Transverse colon (tissue), 4 donors: ENCODE data around the gene GIMAP4.

Experiments
- EP300 ChIP-seq: sonication (generic); formaldehyde crosslinking; IDR thresholded peaks from one replicate; pipeline ENCODE4 v1.6.1; 2017; ENCODE audit warnings: antibody characterized with exemption, low read depth
- POLR2A ChIP-seq: fragments of 450-650 bp; IDR thresholded peaks from one replicate; pipeline ENCODE4 v1.6.1; 2016; ENCODE audit warnings: antibody characterized with exemption, mild to moderate bottlenecking, moderate library complexity
- POLR2AphosphoS5 ChIP-seq, 3 donors: sonication (generic); formaldehyde crosslinking; IDR thresholded peaks; one replicate each; pipeline ENCODE4 v1.6.1; 2016; ENCODE audit warnings: antibody characterized with exemption in 3 of 3
- TF ChIP-seq, protein P1 (sequence below), 5 experiments: fragments of 200-600 bp in 3 of 5; fragments of 450-650 bp in 2 of 5; sonication (generic) in 3 of 5; IDR thresholded peaks; 1 replicate in 2 of 5; 2 replicates in 3 of 5; pipeline ENCODE4 v1.5.1; 2016 to 2017; ENCODE audit warnings: antibody characterized with exemption in 5 of 5, inconsistent platforms in 3 of 5, mild to moderate bottlenecking in 2 of 5, moderate library complexity in 1 of 5

DNA sequence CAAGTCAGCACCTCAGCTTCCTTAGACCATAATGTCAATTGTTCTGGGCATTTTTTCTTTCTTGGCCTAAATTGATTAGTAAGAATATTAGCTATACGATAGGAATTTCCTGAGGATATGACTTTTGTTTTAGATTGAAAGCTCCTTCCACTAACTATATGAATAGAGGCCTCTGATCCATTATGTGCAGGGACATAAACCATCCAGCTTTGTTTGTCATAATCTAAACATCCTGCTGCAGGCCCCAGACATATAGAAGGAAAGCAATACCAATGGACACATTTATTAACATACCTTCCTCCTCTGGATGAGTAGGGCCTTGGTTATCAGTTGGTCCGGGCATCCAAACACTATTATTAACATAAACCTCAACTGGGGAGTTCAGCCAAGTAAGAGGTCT lies 4.3 kb upstream of the GIMAP4 start:
- TF ChIP-seq, protein P1, sequence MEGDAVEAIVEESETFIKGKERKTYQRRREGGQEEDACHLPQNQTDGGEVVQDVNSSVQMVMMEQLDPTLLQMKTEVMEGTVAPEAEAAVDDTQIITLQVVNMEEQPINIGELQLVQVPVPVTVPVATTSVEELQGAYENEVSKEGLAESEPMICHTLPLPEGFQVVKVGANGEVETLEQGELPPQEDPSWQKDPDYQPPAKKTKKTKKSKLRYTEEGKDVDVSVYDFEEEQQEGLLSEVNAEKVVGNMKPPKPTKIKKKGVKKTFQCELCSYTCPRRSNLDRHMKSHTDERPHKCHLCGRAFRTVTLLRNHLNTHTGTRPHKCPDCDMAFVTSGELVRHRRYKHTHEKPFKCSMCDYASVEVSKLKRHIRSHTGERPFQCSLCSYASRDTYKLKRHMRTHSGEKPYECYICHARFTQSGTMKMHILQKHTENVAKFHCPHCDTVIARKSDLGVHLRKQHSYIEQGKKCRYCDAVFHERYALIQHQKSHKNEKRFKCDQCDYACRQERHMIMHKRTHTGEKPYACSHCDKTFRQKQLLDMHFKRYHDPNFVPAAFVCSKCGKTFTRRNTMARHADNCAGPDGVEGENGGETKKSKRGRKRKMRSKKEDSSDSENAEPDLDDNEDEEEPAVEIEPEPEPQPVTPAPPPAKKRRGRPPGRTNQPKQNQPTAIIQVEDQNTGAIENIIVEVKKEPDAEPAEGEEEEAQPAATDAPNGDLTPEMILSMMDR (IDR thresholded peaks at IDR 0.05): no peak
- TF ChIP-seq POLR2A (no peak), EP300 (no peak), POLR2AphosphoS5 (IDR thresholded peaks at IDR 0.05) (no peak)
